GM12878 (cell line): Measurements from ENCODE around the gene ARHGDIG. TPM values are rescaled to one million over a fixed set of nuclear protein-coding genes. Genes with fewer than 3 reads are reported as not detected.

Source experiments
- ATF7 ChIP-seq: fragments of 450-650 bp; IDR thresholded peaks from 2 replicates; pipeline ENCODE4 v1.6.1; 2016; ENCODE audit warnings: low read depth, mild to moderate bottlenecking
- HCFC1 ChIP-seq: fragments of 150-350 bp; IDR thresholded peaks from 2 replicates; pipeline ENCODE4 v1.6.1; 2014; ENCODE audit warnings: low read length
- JUND ChIP-seq: IDR thresholded peaks from 2 replicates; pipeline ENCODE4 v1.6.1; 2012; ENCODE audit warnings: low read depth, mild to moderate bottlenecking, low read length, improper control_type of control experiment, moderate library complexity
- MLLT1 ChIP-seq: fragments of 450-650 bp; IDR thresholded peaks from 2 replicates; pipeline ENCODE4 v1.6.1; 2016; ENCODE audit warnings: mild to moderate bottlenecking
- MXI1 ChIP-seq: fragments of 150-350 bp; IDR thresholded peaks from 2 replicates; pipeline ENCODE4 v1.6.1; 2011; ENCODE audit warnings: low read depth, mild to moderate bottlenecking, inconsistent platforms, low read length, improper control_type of control experiment
- MYC ChIP-seq: IDR thresholded peaks from 2 replicates; pipeline ENCODE4 v1.6.1; 2011; ENCODE audit warnings: mild to moderate bottlenecking, low read length, moderate library complexity, inconsistent platforms; ENCODE audit not compliant: insufficient read depth, insufficient replicate concordance, insufficient read length, severe bottlenecking
- SMAD1 ChIP-seq: fragments of 450-650 bp; IDR thresholded peaks from 2 replicates; pipeline ENCODE4 v1.6.1; 2018; ENCODE audit warnings: mild to moderate bottlenecking, low read depth; ENCODE audit not compliant: partially characterized antibody
- SPI1 ChIP-seq: IDR thresholded peaks from 2 replicates; pipeline ENCODE4 v1.6.1; 2011; ENCODE audit warnings: low read depth, mild to moderate bottlenecking, low read length, moderate library complexity, borderline replicate concordance; ENCODE audit not compliant: insufficient read depth
- WRNIP1 ChIP-seq: IDR thresholded peaks from 2 replicates; pipeline ENCODE4 v1.6.1; 2011; ENCODE audit warnings: low read depth, low read length, improper control_type of control experiment, borderline replicate concordance
- YY1 ChIP-seq: IDR thresholded peaks from 2 replicates; pipeline ENCODE4 v1.6.1; 2011; ENCODE audit warnings: low read depth, mild to moderate bottlenecking, low read length
- ZBED1 ChIP-seq: IDR thresholded peaks from 2 replicates; pipeline ENCODE4 v1.6.1; 2016; ENCODE audit warnings: borderline replicate concordance
- ZBTB4 ChIP-seq: fragments of 450-650 bp; formaldehyde crosslinking; IDR thresholded peaks from 2 replicates; pipeline ENCODE4 v1.4.0; 2022; ENCODE audit warnings: mild to moderate bottlenecking, moderate library complexity
- polyA plus RNA-seq, 11 experiments: library from polyadenylated mRNA; depleted of rRNA in 4 of 11; unstranded in 6 of 11; stranded (reverse) in 5 of 11; fragments of >200 nt; fragmentation: Nextera tagmentation in 4 of 11; fragmentation: Illumina TruSeq in 1 of 11; extraction: Ambion mirVana in 4 of 11; extraction: Trizol in 1 of 11; gene quantifications; 1 replicate in 1 of 11; 2 replicates in 10 of 11; pipeline versions ENCODE4 v1.2.1 to v1.2.3, GENCODE V29; 2011 to 2016; ENCODE audit warnings: inconsistent platforms in 2 of 11, missing spikeins in 2 of 11, low read depth in 1 of 11
- total RNA-seq, 4 experiments: library from RNA; depleted of rRNA in 3 of 4; stranded (reverse); fragments of >200 nt in 3 of 4; fragmentation: Illumina TruSeq in 1 of 4; extraction: Trizol in 1 of 4; gene quantifications; 2 replicates each; pipeline versions ENCODE4 v1.2.1 to v1.2.3, GENCODE V29; 2013 to 2021

ARHGDIG gene
- total and polyA plus RNA-seq, 10 of the 15 experiments (the other 5 are each of a cell fraction or from before 2014, with no cell fraction given), result not detected

- no peak; the same call in 1 of the 2 replicates for TF ChIP-seq SPI1
- peak; percentile 34; the same call in 1 of the 2 replicates for TF ChIP-seq ATF7
- TF ChIP-seq ZBED1, result no peak
- no peak for TF ChIP-seq WRNIP1
- no peak for TF ChIP-seq SMAD1
- TF ChIP-seq MYC, result no peak
- TF ChIP-seq MLLT1, result no peak
- TF ChIP-seq YY1, result 0 out of 2 replicates have a peak, but pooled peaks have one; percentile 19
- TF ChIP-seq ZBTB4 (CRISPR knock-in tag), result no peak
- TF ChIP-seq MXI1, result no peak
- TF ChIP-seq HCFC1, result no peak
- TF ChIP-seq JUND, result no peak
Observed at GRCh38 chr16:252366-253337, 27.7 kb upstream of the ARHGDIG start (continued).
